IPS DF 19.7 (cell line): ENCODE results near the gene EEA1.

ENCODE experiments used
- DNase-seq: peaks from one replicate; pipeline ENCODE4 v3.0.0-alpha.2; 2013; ENCODE audit warnings: low read depth, low spot score

The EEA1 gene

GRCh38 chr12:92886131-92886530, 43.0 kb downstream of the EEA1 start:
- no peak for DNase-seq

DNA sequence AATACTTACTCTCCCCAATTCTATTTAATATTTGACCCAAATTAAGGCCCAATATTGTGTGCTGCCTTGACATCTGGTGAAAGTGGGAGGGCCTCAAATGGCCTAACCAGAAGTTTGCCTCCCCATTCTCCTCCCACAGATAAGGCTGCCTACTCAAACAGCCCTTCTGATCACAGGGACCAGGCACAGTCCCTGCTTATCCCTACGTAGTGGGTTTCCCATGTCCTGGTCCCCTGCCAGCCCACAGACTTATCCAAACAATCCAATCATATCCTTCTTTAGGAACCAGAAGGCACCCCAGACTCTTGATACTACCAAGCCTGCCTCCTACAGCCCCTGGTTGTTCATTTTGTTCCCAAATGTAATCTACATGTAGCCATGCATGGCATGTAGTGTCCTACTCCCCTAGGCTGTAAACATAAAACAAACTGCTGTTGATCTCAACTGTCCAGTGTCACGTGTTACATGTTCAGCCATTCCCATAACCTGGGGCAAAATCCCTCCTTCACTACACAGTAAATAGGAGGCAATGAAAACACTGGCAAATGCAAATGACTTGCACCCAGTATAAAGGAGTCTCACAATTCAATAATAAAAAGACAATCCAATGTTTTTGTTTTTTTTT, 49.3 kb downstream of the EEA1 start:
- DNase-seq: no peak

DNA sequence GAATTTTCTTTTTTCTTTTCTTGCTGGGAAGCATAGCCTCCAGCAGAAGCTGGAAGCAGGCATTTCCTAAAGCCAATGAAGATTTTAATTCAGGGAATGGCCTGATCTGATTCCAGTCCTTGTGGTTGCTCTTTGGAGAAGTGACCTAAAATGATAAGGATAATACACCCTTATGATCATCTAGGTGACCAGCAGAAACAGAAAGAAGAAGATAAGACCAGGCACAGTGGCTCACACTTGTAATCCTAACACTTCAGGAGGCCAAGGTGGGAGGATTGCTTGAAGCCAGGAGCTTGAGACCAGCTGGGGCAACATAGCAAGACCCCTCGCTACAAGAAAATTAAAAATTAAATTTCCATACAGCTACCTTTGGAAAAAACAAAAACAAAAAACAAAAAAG, 51.2 kb downstream of the EEA1 start:
- DNase-seq: no peak

- no peak for DNase-seq
These were observed 52.6 kb downstream of the EEA1 start for GRCh38 chr12:92876496-92876895.

DNA sequence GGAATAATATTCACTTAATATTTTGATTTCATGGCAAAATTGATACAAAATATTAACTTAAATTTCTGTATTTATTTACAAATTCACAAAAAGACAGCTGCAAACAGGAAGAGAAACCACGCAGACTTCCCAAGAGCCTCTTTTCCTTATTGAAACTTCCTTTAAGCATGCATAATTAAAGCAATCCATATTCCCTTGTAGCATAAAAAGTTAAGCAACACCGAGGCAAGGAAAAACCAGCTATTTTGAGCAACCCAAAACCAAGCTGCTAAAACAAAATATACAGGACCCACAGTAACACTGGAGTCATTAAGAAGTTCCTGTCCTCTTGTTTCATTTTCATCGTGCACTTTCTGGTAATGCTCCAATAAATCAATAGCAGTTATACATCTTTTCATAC, 58.0 kb downstream of the EEA1 start:
- DNase-seq: no peak

- no peak for DNase-seq
These were observed 62.7 kb downstream of the EEA1 start for GRCh38 chr12:92866418-92866817.

DNA sequence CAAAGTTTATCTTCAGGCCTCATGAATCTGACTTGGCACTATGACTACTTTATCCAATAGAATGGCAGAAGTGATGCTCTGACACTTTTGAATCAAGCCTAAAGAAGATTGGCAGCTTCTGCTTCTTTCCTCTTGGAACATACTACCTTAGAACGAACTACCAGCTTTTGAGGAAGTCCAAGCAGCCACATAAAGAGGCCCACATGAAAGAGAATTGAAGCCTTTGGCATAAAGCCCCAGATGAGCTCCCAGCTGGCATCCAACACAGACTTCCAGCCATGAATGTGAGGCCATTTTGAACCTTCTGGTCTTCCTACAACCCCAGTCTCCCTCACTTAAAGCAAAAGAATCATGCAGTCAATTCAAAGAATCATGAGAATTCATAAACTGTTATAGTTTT, 65.8 kb downstream of the EEA1 start:
- DNase-seq: no peak

DNA sequence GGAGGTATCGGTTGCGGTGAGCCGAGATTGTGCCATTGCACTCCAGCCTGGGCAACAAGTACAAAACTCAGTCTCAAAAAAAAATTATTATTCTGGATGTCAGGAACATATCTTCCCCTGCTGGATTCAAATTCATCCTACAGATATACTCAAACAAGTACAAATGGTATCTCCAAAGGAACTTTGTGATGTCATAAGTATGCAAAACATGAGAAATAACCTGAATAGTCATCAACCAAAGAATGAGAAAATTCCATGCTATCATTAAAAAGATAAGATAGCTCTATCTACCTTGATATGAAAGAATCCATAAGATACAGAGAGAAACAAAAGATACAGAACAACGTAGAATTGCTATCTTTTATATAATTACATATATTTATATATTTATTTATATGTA, 67.7 kb downstream of the EEA1 start:
- DNase-seq: no peak

- DNase-seq: no peak
These were observed 68.6 kb downstream of the EEA1 start for GRCh38 chr12:92860521-92860920.

- DNase-seq: no peak
These were observed 69.3 kb downstream of the EEA1 start for GRCh38 chr12:92859650-92860386.

- DNase-seq: no peak
These were observed 71.3 kb downstream of the EEA1 start for GRCh38 chr12:92857818-92858217.

DNA sequence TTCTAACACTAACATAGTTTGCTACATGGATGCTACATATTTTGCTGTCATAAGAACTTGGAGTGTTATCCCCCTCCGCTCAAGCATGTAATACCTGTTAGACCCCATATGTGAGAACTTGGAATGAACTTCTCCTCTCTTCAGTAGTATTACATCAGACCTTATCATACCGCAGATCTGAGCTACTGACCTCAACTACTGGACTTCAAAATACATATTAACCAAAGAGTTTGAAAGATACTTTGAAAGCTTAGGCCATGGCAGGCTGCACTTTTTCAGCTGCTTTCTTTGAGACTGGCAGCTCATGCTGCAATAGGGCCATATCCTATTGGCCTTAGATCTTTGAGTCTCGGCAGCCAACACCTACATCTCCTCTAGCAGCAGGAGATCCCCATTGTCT, 74.8 kb downstream of the EEA1 start:
- DNase-seq: no peak

- no peak for DNase-seq
These were observed 80.4 kb downstream of the EEA1 start for GRCh38 chr12:92848740-92849139.

GRCh38 chr12:92847368-92847767, 81.7 kb downstream of the EEA1 start:
- no peak for DNase-seq

GRCh38 chr12:92845329-92845728, 83.8 kb downstream of the EEA1 start:
- no peak for DNase-seq

DNA sequence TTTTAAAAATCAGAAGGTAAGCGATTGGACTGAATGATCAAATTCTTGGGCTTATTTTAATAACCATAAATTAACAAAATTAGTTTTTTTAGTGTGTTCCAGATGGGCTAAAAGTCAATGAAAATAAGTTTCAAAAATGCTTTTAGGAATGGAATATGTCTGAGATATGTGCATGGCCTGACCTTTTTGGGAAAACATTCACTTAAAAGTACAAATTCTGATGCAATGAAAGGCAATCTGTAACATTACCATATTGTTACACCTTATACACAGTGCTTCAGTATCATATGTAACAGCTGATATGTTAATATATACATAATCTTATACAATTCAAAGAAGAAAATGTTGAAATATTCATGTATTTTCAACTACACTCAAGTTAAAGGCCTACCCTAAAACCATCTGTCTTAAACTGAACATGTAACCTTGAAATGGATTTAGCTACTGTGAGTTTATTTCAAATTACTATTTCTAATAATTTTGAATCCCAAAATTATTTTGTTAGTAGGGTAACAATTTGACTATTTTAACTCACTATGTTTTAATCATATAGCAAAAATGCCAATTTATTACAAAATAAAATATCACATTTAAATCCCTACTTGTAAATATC, 84.8 kb downstream of the EEA1 start:
- no peak for DNase-seq

GRCh38 chr12:92829686-92830282, 99.3 kb downstream of the EEA1 start:
- no peak for DNase-seq

GRCh38 chr12:92828565-92828964, 100.5 kb downstream of the EEA1 start:
- DNase-seq: no peak

DNA sequence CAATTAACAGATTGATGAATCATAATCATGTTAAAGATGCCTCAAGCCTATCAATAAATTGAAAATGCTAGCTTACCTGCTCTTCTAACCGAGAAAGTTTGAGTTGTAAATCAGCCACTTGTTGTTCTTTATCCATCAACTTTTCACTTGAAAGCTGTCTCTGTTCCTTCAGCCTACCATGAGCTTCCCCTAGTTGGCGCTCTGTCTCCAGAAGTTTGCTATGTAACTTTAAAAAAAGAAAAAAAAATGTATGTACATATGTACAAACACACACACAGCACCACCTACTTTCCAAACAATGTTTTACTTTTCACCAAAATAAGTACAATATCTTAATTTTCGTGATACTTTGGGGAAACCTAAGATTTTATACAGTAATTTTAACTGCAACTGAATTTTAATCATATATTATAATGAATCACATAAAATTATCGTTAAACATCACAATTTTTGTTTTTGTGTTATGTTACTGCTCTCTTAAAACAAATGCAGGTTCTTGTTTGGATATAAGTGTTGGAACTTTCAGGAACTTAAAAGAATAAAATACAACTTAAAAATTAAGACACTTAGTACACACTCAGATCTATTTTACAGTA, 101.2 kb downstream of the EEA1 start:
- DNase-seq: no peak

DNA sequence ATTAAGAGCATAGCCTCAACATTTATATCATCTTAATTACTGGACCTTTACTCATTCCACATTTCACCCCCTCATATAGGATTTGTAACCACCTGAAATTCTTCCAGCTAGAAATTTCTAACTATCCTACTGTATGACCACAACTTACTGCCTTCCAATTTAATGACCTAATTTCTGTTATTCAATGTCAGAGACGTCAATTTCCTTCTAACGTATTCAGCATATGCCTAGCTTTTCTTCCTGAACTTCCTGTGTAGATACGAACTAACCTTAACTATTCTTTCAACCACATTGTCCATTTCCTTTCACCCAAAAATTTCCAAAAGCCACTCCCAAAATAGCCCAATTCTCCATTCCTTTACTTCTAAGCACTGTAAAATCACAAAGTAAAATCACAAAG, 108.0 kb downstream of the EEA1 start:
- no peak for DNase-seq

GRCh38 chr12:92814584-92814983, 114.5 kb downstream of the EEA1 start:
- no peak for DNase-seq

GRCh38 chr12:92810370-92810769, 118.7 kb downstream of the EEA1 start:
- DNase-seq: no peak
